OCI-M1 (cell line): ENCODE results near the gene NT5C3A.
A peak's percentile ranks its signal among the peaks of the same experiment; 100 is the strongest.
"Not testable (repeated sequence)": the region's sequence is repeated elsewhere in the genome, so short reads cannot be mapped to it uniquely, and the experiment has no call there.

Experiments used
- DNase-seq: peaks from one replicate; lab custom pipeline; 2025; lab: John Stamatoyannopoulos, UW

The NT5C3A gene

DNA sequence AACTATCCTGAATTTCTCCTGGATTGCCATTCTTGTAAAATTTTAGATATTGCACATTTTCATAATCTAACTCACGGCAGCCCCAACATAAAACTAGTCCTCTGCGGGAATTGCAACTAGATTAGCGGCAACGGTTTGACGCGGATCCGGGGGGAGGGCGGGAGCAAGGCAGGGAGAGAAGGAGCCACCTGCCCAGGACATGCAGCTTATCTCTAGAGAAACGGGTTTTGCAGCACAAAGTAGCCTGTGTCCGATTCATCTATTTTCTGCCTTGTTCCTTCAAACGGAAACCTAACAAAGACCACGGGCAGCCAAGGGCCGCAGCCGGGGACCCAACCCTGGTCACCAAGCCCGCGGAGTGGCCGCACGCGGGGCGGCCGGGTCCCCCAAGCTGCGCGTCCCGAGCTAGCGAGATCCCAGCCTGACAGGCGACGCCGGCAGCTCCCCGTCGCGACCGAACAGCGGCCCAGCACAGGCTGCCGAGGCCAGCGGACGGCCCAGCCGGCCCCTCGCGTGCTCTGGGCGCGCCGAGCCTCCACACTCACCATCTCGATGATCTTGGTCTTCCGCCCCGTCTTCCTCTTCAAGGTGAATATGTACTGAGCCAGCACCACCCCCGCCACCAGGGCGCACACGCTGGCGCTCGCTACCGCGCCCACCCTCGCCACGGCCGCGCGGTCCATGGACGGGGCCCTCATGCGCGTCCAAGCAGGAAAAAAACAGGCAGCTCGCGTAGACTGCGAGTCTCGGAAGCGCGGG, at the start of gene NT5C3A:
Gene NT5C3A (minus strand): TSS at position 754 of the 759 bp plus-strand sequence. CDS start 71 bp downstream, at position 683.
- DNase-seq: peak; percentile 44

DNA sequence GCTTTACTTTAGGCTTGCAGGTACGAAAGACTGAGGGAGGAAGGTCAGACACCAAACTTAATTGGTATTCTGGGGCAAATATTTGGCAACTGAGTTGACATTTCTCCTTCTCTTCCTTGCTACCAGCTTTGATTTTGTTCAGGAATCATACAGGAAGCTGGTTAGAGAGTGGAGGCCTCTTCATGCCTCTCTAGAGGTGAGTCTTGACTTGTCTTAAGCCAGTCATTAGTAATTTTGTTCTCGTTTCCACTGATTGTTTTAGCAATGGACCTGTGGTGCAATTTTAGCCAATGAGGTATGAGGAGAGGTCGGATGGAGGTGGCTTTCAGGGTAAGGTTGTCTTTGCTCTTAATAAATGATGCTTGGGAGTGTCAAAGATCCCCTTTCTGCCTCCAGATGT, 49.0 kb upstream of the NT5C3A start:
- no peak for DNase-seq

DNA sequence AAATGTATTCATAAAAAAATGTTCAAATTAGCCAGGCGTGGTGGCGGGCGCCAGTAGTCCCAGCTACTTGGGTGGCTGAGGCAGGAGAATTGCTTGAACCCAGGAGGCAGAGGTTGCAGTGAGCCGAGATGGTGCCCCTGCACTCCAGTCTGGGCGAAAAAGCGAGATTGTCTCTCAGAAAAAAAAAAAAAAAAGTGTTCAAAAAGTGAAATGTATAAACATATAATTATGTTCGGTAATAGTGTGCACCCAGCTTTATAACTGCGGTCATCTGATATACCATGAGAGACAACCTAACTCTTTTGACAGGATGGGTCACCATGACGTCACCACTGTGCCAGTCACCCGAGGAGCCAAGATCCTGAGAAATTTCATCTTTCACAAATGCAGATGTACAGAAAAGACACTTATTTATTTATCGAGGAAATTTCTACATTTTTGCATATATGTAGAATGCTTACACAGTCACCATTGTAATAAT, 47.2 kb upstream of the NT5C3A start:
- peak; percentile 2 for DNase-seq

DNA sequence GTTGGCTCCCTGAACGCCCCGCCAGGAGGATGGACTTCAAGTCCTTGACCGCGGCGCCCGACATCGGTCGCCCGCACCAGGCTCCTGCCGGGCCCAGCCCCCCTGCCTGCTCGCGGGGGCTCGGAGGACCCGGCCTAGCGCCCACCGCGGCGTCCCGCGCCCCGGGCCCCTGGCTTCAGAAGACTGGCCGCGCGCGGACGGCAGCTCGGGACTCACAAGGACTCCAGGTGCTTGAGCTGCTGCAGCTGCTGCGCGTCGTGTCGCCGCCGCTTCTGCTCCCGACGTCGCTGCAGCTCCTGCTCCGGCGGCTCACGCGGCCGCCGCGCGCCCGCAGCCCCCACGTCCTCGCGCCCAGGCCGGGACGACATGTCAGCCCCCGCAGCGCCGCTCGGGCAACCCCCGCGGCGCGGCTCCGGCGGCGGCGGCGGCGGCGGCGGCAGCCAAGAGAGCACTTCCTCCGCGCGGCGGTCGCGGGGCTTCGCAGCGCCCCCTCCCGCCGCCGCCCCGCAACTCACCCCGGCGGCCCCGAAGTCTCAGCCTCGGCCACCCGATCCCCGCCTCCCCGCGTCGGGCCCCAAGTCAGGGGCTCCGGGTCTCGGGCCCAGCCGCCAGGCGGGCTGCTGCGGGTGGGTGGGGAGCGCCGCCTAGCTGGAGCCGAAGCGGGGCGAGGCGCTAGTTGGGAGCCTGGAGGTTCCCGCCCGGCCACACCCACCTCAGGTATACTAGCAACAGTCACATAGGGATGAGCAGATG, 46.6 kb upstream of the NT5C3A start, which contains the start of gene RP9:
Gene RP9 (minus strand): TSS at position 400 of the 753 bp plus-strand sequence. CDS start 32 bp downstream, at position 368.
- DNase-seq: peak; percentile 71

DNA sequence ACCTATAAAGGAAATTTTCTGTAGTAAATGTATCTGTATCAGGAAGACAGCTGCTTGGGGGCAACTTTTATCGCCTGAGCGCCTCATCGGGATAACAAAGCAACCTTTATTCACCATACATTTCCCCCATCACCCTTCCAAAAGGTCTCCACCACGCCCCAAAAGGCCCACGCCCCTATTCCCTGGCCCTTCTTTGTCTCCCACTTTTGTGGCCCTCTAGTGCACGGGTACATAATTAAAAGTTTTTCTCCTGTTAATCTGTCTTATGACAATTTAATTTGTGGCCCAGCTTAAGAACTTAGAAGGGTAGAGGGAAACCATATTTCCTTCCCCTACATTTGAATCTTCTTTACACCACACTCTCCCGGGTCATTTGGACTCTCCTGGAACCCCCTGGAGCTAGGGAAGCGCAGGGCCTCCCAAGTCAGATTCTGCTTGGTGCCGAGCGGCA, 46.0 kb upstream of the NT5C3A start:
- peak; percentile 33 for DNase-seq

DNA sequence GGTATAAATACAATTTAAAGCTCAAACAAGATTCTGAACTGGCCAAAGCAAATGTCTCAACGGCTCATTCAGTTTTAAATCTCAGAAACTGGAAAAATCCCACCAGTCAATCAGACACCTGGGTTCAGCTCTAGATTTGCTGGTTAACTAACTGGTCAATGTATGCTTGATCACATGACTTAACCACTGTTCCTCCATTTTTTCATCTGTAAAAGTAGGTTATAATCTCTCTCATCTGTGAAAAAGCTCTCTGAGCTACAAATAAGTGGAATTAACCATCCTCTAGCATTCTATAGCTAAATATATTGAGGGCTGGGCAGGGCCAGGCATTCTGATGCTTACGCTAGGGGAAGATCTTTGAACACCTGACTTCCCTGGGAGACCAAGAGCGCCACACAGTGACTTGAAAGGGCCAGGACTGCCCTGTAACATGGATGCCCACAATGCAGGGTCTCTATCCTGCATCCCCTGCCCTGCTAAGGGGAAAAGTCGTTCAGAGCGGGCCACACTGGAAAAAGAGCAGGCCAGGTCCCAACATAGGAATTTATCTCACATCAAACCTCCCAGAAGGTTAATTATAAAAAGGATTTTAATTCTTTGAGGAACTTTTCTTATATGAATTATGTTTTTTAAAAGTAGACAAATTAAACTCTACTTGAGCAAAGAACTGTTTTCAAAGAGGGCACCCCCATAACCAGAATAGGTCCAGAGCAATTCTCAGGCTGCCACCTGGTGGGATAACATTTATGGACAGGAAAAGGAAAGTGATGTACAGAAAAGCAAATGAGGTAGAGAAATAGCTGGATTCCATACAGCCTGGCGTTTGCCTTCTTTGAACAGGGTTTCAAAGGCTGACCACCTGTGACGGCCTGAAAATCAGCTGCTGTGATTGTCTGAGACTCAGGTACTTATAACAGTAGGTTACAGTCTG, 44.8 kb upstream of the NT5C3A start:
- DNase-seq: peak; percentile 58

DNA sequence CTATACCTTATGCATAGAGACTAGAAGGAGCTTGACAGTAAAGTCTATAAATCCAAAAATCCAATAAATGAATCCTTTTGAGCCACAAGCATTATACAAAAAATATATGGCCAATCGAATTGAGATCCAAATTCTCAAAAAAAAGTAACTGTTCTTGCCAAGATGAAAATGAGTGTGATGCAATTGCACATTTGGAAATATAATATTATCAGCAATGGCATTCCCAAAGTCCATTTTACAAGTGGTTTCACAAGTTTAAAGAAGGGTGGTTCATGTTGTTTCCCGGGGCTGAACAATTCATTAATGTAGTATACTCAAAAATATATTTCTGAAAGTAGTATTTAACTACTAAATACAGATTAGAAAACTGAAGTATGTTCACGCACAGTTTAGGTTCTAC, 39.3 kb upstream of the NT5C3A start:
- no peak for DNase-seq

DNA sequence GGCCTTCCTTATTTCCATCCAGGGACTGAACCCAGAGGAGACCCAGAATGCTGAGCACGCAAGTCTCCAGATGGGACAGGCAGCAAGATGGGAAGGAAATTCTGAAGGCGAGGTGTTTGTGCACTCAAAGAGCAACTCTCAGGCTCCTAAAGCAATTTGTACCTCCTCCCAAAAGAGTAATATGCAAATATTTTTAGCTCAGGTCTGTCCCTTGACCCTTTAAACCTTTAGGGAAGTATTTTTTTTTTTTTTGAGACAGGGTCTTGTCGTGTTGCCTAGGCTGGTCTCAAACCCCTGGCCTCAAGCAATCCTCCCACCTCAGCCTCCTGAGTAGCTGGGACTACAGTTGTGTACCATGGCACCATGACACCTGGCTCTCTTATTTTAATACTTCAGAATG, 38.2 kb upstream of the NT5C3A start:
- DNase-seq: no peak

DNA sequence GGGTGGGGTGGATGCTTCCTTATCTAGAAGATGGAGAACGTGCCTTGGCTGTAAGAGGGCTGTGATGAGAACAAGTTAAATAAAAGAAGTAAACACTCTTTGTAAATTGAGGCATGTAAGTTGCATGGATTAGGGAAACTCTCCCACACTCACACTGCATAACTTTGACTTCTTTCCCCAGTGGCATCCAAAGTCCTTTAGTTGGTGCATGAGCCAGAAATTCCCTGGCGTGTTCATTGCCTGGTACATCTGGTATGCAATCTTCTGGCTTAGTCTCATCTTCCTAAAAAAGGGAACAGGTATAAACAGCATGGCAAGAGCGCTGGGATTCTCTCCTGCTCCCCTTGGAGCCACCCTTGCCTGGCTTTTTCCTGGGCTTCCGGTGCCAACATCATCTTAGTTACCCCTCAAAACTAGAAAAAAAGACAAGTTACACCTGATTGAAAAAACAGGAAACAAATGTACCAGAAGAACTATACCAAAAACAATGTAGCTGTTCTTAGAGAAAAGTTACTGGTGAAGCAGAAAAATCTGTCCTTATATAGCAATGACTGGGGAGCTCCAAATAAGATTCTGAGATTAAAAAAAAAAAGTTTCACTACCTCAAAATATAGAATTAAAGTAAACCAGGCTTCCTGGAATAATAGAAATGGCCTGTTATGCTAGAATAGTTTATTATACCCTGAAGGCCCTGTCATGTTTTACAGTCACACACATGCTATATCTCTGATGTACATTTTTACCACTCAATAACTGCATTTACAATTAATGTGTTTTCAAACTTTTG, 36.8 kb upstream of the NT5C3A start:
- DNase-seq: no peak

DNA sequence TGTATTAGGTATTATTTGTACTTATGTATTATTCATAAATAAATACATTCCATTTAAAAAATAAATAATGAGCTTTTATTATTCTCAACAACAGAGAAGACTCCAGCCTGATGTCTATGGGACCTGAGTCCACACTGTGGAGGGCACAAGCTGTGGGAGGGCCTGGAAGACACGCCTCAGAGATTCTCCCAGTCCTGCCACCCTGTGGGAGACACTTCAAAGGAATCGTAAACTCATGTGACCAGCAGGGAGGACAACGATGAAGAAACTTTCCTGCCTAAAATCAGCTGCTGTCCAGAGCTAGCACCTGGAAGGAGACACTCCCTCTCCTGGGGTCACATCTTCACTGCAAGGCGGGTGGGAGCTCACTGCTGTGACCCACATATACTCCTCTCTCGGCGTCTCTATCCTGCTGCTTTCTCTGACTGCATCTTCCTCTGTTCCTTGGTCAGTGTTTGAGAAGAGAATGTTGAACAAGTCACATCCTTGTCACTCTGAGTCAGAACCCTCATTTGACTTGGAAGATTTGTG, 32.2 kb upstream of the NT5C3A start:
- not testable (repeated sequence) for DNase-seq

DNA sequence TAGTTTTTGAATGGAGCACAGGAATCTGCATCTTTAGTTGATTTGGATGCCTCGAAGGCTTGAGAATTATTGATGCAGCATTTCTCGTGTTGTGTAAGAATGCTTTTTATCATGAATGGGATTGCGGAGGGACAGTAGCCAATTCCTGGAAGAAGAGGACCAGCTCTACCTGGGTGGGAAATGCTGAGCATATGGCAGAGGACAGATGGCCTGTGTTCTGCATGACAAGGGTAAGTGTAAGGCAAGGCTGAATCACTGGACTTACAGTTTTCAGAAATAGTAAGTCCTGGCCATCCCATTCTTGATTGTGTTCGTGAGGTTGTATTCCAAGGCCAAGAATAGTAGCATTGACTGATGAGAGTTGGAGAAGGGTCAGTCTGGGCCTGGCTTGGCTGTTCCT, 30.7 kb upstream of the NT5C3A start:
- no peak for DNase-seq

DNA sequence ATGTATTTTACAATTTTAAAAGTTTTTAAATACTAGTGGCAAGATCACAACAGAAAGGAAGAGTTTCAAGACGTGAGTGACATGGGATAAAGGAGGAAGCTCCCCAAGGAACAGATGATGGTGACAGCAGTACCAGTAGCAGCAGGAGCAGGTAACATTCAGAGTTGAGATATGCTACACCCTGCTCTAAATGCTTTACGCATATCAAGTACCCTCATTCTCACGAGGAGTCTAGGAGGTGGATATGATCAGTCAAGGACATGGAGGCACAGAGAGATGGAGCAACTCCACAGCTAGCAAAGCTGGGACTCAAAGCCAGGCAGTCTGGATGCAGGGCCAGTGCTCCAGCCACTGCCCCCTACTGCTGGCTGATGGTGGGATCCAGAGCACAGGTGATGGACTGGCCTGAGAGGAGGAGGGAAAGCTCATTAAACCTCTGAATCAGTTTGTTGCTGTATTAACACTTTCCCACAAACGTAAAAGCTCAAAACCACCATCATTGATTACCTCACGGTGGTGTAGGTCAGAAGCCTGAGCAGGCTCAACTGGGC, 29.1 kb upstream of the NT5C3A start:
- no peak for DNase-seq

DNA sequence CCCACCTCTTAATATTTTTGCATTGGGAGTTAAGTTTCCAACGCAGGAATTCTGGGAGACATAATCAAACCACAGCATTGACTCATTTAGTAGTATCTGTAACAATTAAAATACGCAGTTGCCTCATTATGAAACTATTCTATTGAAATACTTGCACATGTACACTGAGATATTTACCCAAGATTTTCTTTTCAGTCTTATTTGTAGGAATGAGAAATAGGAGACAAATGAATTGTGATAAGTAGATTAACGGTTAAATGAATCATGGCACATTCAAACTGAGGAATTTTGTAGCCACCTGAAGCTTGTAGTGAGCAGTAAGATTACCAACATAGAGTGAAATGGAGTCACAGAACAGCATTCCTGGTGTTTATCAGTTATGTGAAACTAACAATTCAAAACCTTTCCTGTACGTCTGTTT, 28.5 kb upstream of the NT5C3A start:
- no peak for DNase-seq

DNA sequence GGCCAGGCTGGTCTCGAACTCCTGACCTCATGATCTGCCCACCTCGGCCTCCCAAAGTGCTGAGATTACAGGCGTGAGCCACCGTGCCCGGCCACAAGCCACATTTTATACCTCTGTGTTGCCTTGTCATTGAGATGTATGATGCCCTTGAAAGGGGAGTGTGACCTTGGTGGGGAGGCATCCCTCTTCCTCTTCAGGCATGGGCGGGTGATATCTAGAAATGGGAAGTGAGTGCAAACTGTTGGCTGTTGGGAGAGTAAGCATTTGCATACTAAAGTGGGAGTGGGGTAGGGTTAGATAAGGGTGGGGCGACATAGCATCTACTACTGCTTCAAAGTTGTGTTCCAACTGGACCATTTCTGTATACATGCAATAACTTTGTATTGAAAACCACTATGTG, 26.6 kb upstream of the NT5C3A start:
- peak; percentile 27 for DNase-seq

DNA sequence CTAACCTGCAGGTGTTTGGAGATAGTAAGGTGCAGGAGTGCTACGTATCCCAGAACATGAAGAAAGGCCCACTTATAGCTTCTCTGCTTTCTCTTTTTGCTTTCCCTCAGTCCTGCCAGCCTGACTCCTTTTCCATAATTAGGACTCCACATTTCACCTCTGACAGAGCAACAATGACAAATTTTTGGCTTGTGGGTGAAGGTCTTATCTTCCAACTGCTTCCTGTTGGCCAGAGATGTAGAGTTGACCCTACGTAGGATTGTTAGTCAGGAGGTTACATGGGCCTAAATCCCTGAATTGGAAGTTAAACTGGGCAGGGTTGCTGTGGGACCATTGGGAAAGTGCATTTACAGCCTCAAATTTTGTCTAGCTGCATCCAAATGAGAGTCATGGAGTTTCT, 25.3 kb upstream of the NT5C3A start:
- DNase-seq: no peak

DNA sequence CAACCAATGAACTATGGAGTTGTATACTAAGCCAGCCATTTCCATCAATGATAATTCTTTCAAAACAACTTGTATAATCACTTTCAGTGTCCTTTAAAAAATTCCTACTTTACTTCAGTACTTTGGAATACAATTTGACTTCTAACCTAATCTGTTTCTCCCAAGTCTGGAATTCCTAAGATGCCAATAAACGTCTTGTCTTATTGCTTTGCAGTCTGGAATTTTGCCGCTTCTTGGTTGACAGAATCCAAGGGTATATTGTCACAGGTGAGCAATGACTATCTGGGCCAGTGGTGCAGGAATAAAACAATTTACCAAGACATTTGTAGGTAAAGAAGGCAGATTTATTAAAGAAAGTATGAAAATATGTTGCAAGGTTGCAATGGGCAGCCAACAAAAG, 24.8 kb upstream of the NT5C3A start:
- no peak for DNase-seq

DNA sequence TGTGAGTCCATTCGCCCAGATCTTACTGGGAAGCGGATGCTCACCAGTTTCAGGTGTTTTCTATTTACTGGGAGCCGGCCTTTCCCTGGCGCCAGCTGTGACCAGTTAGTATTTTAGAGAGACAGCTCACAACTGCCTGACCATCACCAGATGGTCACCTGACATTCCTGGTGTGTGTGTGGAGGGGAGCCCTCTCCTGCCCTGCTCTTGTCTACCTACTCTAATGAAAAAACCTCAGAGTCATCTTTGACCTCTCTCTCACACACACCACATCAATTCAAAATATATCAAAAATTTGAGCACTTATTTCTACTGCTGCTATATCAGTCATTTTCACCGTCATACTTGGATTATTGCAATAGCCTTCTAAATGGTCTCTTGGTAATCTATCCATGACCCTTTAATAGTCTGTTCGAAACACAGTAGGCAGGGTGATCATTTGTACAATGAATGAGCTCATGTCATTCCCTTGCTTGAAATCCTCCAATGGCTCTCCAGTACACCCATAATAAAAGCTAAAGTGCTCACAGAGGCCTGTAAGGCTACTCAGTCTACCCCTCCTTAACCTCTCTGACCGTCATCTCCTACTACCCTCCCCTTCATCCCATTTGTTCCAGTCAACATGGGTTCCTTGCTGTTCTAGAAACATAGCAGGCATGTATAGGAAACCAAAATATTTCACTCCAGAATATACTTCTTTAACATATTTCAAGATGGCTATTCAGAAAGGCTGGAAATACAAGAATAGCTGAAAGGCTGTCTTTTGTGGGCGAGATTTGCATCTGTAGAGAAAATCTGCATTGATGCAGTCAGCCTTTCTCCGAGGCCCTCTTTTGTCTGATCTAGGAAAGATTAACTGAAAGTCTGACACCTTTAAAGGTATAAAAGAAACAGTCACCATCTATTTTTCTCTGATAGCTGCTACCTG, 17.5 kb upstream of the NT5C3A start:
- no peak for DNase-seq

DNA sequence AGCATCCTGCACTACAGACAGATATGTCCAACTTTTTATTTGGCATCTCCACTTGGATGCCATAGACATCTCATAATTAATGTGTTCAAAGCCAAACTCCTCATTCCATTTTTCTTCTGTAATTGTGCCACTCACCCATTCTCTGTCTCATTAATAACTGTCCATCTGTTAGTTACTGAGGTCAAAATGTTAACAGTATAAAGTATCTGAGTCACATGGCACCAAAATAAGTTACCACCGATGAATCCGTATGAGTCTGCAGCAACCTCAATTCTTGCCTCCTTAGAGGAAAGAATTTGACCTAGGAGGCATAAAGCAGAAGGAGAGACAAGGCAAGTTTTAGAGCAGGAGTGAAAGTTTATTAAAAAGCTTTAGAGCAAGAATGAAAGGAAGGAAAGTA, 16.5 kb upstream of the NT5C3A start:
- DNase-seq: no peak

DNA sequence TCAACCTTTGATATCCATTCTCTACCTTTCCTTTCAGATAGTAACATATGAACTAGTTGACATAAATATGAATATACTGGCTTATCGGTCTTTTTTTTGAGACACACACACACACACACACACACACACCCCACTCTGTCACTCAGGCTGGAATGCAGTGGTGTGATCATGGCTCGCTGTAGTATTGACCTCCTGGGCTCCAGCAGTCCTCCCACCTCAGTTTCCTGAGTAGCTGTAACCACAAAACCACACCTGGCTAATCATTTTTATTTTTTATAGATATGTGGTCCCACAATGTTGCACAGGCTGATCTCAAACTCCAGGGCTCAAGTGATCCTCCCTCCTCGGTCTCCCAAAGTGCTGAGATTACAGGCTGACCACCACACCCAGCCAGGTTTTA, 14.2 kb upstream of the NT5C3A start:
- no peak for DNase-seq
